Hepatocyte (in vitro differentiated cells): Measurements from ENCODE around the gene CHRM2. TPM values are rescaled to one million over a fixed set of nuclear protein-coding genes. Genes with fewer than 3 reads are reported as not detected.

Experiments used
- DNase-seq: peaks from one replicate; pipeline ENCODE4 v3.0.0-alpha.2; 2016; ENCODE audit warnings: low spot score
- H2AFZ ChIP-seq: fragments of 200-600 bp; sonication (generic); 2 replicates; pipeline ENCODE4 v1.6.0; 2016; ENCODE audit warnings: antibody characterized with exemption, mild to moderate bottlenecking
- H3K27ac ChIP-seq: fragments of 200-600 bp; sonication (generic); 2 replicates; pipeline ENCODE4 v1.5.1; 2016; ENCODE audit warnings: mild to moderate bottlenecking
- H3K27me3 ChIP-seq: fragments of 200-600 bp; sonication (generic); 2 replicates; pipeline ENCODE4 v1.6.1; 2016
- H3K36me3 ChIP-seq: fragments of 200-600 bp; sonication (generic); replicated peaks from 2 replicates; pipeline ENCODE4 v1.5.1; 2016; ENCODE audit warnings: low read depth; ENCODE audit not compliant: insufficient read depth
- H3K4me1 ChIP-seq: fragments of 200-600 bp; sonication (generic); 2 replicates; pipeline ENCODE4 v1.5.1; 2016; ENCODE audit warnings: mild to moderate bottlenecking, moderate library complexity; ENCODE audit not compliant: insufficient read depth
- H3K4me2 ChIP-seq: fragments of 200-600 bp; sonication (generic); 2 replicates; pipeline ENCODE4 v1.6.0; 2016
- H3K4me3 ChIP-seq: fragments of 200-600 bp; sonication (generic); 2 replicates; pipeline ENCODE4 v1.5.1; 2016; ENCODE audit warnings: mild to moderate bottlenecking
- H3K79me2 ChIP-seq: fragments of 200-600 bp; sonication (generic); 2 replicates; pipeline ENCODE4 v1.6.0; 2017; ENCODE audit warnings: mild to moderate bottlenecking
- H3K9me2 ChIP-seq: fragments of 200-600 bp; sonication (generic); replicated peaks from 2 replicates; pipeline ENCODE4 v1.6.0; 2017; ENCODE audit warnings: mild to moderate bottlenecking; ENCODE audit not compliant: insufficient read depth
- H3K9me3 ChIP-seq: fragments of 200-600 bp; sonication (generic); 2 replicates; pipeline ENCODE4 v1.5.1; 2016; ENCODE audit warnings: low read depth, mild to moderate bottlenecking
- H4K20me1 ChIP-seq: fragments of 200-600 bp; sonication (generic); 2 replicates; pipeline ENCODE4 v1.6.0; 2016; ENCODE audit warnings: mild to moderate bottlenecking; ENCODE audit not compliant: insufficient read depth, poor library complexity, severe bottlenecking
- CTCF ChIP-seq: fragments of 200-600 bp; sonication (generic); IDR thresholded peaks from 2 replicates; pipeline ENCODE4 v1.5.1; 2016; ENCODE audit warnings: antibody characterized with exemption, mild to moderate bottlenecking; ENCODE audit not compliant: poor library complexity
- EZH2 ChIP-seq: fragments of 200-600 bp; sonication (generic); IDR thresholded peaks from 2 replicates; pipeline ENCODE4 v1.6.1; 2016; ENCODE audit warnings: antibody characterized with exemption, mild to moderate bottlenecking, borderline replicate concordance
- EZH2phosphoT487 ChIP-seq: fragments of 200-600 bp; sonication (generic); IDR thresholded peaks from one replicate; pipeline ENCODE4 v1.6.1; 2018; ENCODE audit warnings: antibody characterized with exemption, mild to moderate bottlenecking, low read depth, moderate library complexity; ENCODE audit not compliant: unreplicated experiment, severe bottlenecking
- WGBS: methylation state at CpG from one replicate; pipeline ENCODE4 v1.1.6; 2016; ENCODE audit warnings: low lambda C conversion rate; ENCODE audit errors: missing lambda C conversion rate; 5-methylcytosine and 5-hydroxymethylcytosine counted together
- polyA plus RNA-seq: library from polyadenylated mRNA; unstranded; fragments of >200 nt; fragmentation: Nextera tagmentation; extraction: Ambion mirVana; gene quantifications from 2 replicates; pipeline ENCODE4 v1.2.1, GENCODE V29; 2016
- total RNA-seq: library from RNA; depleted of rRNA; stranded (reverse); fragments of >200 nt; gene quantifications from 2 replicates; pipeline ENCODE4 v1.2.3, GENCODE V29; 2014

Gene CHRM2
- total and polyA plus RNA-seq, 2 experiments from 2014 or later, result 2.3 to 5.3 TPM

GRCh38 chr7:136953386-136953785 lies 84.9 kb downstream of the CHRM2 start:
- H4K20me1 ChIP-seq, result no peaks in the 10 kb centered on the region
- H2AFZ ChIP-seq, result no peak overlapping the region
- no peaks in the 10 kb centered on the region for H3K4me1 ChIP-seq
- no peak for TF ChIP-seq CTCF
- TF ChIP-seq EZH2, result no peak
- TF ChIP-seq EZH2phosphoT487, result no peak
- H3K4me2 ChIP-seq, result no peak overlapping the region
- 81% methylated on average over 3 of the region's 3 CpGs for WGBS
- H3K27me3 ChIP-seq, result no peaks in the 10 kb centered on the region
- H3K27ac ChIP-seq, result no peak overlapping the region
- H3K36me3 ChIP-seq, result no peaks in the 10 kb centered on the region
- DNase-seq, result no peak
- no peaks in the 10 kb centered on the region for H3K9me2 ChIP-seq
- no peak overlapping the region for H3K4me3 ChIP-seq
- no peaks in the 10 kb centered on the region for H3K79me2 ChIP-seq
- H3K9me3 ChIP-seq, result no peaks in the 10 kb centered on the region

GRCh38 chr7:136956232-136956631 lies 87.8 kb downstream of the CHRM2 start:
- Histone ChIP-seq H3K36me3 (no peaks in the 10 kb centered on the region), H3K27me3 (no peaks in the 10 kb centered on the region), H3K4me2 (no peak overlapping the region), H3K9me3 (no peaks in the 10 kb centered on the region), H3K27ac (no peak overlapping the region), H2AFZ (no peak overlapping the region), H4K20me1 (no peaks in the 10 kb centered on the region), H3K9me2 (no peaks in the 10 kb centered on the region), H3K4me1 (no peaks in the 10 kb centered on the region), H3K4me3 (no peak overlapping the region), H3K79me2 (no peaks in the 10 kb centered on the region)
- no peak for DNase-seq
- TF ChIP-seq EZH2, result no peak
- TF ChIP-seq EZH2phosphoT487, result no peak
- no peak for TF ChIP-seq CTCF
- WGBS, result 79% methylated on average over 1 of the region's 1 CpG

GRCh38 chr7:136956671-136957070 lies 88.2 kb downstream of the CHRM2 start:
- no peaks in the 10 kb centered on the region for H3K4me1 ChIP-seq
- TF ChIP-seq CTCF (no peak), EZH2phosphoT487 (no peak), EZH2 (no peak)
- no peak for DNase-seq
- H3K4me2 ChIP-seq, result no peak overlapping the region
- H3K9me2 ChIP-seq, result no peaks in the 10 kb centered on the region
- no peak overlapping the region for H3K4me3 ChIP-seq
- H3K27ac ChIP-seq, result no peak overlapping the region
- 95% methylated on average over 3 of the region's 3 CpGs for WGBS
- no peaks in the 10 kb centered on the region for H3K36me3 ChIP-seq
- no peak overlapping the region for H2AFZ ChIP-seq
- H4K20me1 ChIP-seq, result no peaks in the 10 kb centered on the region
- no peaks in the 10 kb centered on the region for H3K27me3 ChIP-seq
- H3K79me2 ChIP-seq, result no peaks in the 10 kb centered on the region
- no peaks in the 10 kb centered on the region for H3K9me3 ChIP-seq

GRCh38 chr7:136957391-136957790 lies 88.9 kb downstream of the CHRM2 start:
- Histone ChIP-seq H3K4me3 (no peak overlapping the region), H3K4me1 (no peaks in the 10 kb centered on the region), H3K9me2 (no peaks in the 10 kb centered on the region), H3K79me2 (no peaks in the 10 kb centered on the region), H3K27ac (no peak overlapping the region), H3K36me3 (no peaks in the 10 kb centered on the region), H3K27me3 (no peaks in the 10 kb centered on the region), H4K20me1 (no peaks in the 10 kb centered on the region), H2AFZ (no peak overlapping the region), H3K4me2 (no peak overlapping the region), H3K9me3 (no peaks in the 10 kb centered on the region)
- DNase-seq, result no peak
- 53% methylated on average over 2 of the region's 2 CpGs for WGBS
- no peak for TF ChIP-seq EZH2phosphoT487
- TF ChIP-seq CTCF, result no peak
- no peak for TF ChIP-seq EZH2
